Measurements from ENCODE around the gene ARHGAP27.
"Not testable (repeated sequence)": the region's sequence is repeated elsewhere in the genome, so short reads cannot be mapped to it uniquely, and the experiment has no call there.

ARHGAP27 gene

GRCh38 chr17:45361976-45362375, 70.7 kb downstream of the ARHGAP27 start:
- no peak for TF ChIP-seq JUND (IDR thresholded peaks at IDR 0.05; ENCODE audit: low read depth)
- in situ Hi-C loops (cut with HindIII; ENCODE audit: low pct_unique_long_range_greater_than_20kb, low sequenced_read_pairs): no loop called here
- DNase-seq (ENCODE audit: low read depth in 1 of 2, low spot score in 1 of 2): no peak

DNA sequence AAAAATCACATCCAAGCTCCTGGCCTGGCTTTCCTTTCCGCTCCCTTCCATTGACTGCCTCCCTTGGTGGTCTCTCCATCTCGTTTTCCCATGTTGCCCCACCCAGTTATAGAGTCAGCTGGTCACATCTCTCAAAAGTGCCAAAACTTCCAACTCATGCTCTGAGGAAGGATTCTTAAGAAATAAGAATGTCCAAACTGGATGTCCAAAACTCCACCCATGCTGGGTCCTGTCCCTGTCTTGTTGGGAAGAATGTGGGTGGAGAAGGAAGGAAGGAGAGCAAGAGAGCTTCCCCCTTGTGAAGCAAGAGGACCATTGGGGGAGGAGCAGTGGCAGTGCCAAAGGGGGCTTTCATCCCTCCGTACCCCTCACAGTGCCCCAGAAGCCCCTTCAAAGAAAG, 71.2 kb downstream of the ARHGAP27 start:
- in situ Hi-C loops (cut with HindIII; ENCODE audit: low pct_unique_long_range_greater_than_20kb, low sequenced_read_pairs): no loop called here
- TF ChIP-seq JUND (IDR thresholded peaks at IDR 0.05; ENCODE audit: low read depth): no peak
- DNase-seq (ENCODE audit: low read depth in 1 of 2, low spot score in 1 of 2): no peak

- in situ Hi-C loops (cut with HindIII; ENCODE audit: low pct_unique_long_range_greater_than_20kb, low sequenced_read_pairs): no loop called here
- DNase-seq (ENCODE audit: low read depth in 1 of 2, low spot score in 1 of 2): no peak
- no peak for TF ChIP-seq JUND (IDR thresholded peaks at IDR 0.05; ENCODE audit: low read depth)
These were observed 75.2 kb downstream of the ARHGAP27 start for GRCh38 chr17:45357364-45357997.

- in situ Hi-C loops (cut with HindIII; ENCODE audit: low pct_unique_long_range_greater_than_20kb, low sequenced_read_pairs): no loop called here
- no peak for TF ChIP-seq JUND (IDR thresholded peaks at IDR 0.05; ENCODE audit: low read depth)
- peak in 1 of 2 experiments; percentile 75 for DNase-seq (ENCODE audit: low read depth in 1 of 2, low spot score in 1 of 2)
These were observed 77.6 kb downstream of the ARHGAP27 start for GRCh38 chr17:45355087-45355486.

- in situ Hi-C loops (cut with HindIII; ENCODE audit: low pct_unique_long_range_greater_than_20kb, low sequenced_read_pairs): no loop called here
- DNase-seq (ENCODE audit: low read depth in 1 of 2, low spot score in 1 of 2): no peak
- TF ChIP-seq JUND (IDR thresholded peaks at IDR 0.05; ENCODE audit: low read depth): no peak
These were observed 79.6 kb downstream of the ARHGAP27 start for GRCh38 chr17:45353043-45353442.

- no peak for TF ChIP-seq JUND (IDR thresholded peaks at IDR 0.05; ENCODE audit: low read depth)
- in situ Hi-C loops (cut with HindIII; ENCODE audit: low pct_unique_long_range_greater_than_20kb, low sequenced_read_pairs): no loop called here
- DNase-seq (ENCODE audit: low read depth in 1 of 2, low spot score in 1 of 2): no peak
These were observed 80.8 kb downstream of the ARHGAP27 start for GRCh38 chr17:45351831-45352230.

GRCh38 chr17:45347444-45347843, 85.2 kb downstream of the ARHGAP27 start:
- DNase-seq (ENCODE audit: low read depth in 1 of 2, low spot score in 1 of 2): no peak
- no peak for TF ChIP-seq JUND (IDR thresholded peaks at IDR 0.05; ENCODE audit: low read depth)
- in situ Hi-C loops (cut with HindIII; ENCODE audit: low pct_unique_long_range_greater_than_20kb, low sequenced_read_pairs): no loop called here

DNA sequence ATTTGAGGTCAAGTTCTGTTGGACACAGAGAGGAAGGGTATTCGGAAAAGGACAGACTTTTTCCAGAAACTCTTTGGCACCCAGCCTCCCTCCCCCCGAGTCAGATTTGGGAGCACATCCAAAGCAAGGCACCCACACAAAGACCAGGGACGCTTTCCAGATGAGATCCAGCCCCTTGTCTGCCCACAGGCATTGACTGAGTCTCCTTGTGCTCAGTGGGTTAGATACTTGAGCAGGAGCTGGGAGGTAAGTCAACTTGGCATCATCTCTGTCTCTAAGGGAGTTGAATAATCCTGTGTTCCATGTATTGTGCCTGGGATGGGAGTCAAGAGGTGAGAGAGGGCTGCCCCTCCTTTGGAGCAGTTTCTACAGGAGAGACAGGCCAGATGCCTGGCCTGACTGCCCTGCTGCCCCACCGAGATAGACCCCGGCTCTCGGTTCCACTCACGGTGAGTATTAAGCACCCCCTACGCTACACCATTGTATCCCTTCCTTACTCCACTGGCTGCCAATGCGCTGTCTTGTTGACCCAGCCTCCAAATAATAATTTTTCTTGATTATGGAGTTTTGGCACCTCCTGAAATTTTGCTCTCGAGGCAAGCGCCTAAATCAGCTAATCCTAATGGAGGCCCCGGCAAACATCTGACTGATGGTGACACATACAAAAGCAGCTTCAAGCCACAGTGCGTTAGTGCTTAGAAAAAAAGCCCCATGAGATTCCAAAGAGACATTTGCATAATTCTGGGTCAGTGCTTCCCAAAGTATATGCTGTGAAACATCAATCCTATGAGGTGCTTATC, 86.3 kb downstream of the ARHGAP27 start:
- in situ Hi-C loops (cut with HindIII; ENCODE audit: low pct_unique_long_range_greater_than_20kb, low sequenced_read_pairs): no loop called here
- no peak for TF ChIP-seq JUND (IDR thresholded peaks at IDR 0.05; ENCODE audit: low read depth)
- no peak for DNase-seq (ENCODE audit: low read depth in 1 of 2, low spot score in 1 of 2)

- no peak for TF ChIP-seq JUND (IDR thresholded peaks at IDR 0.05; ENCODE audit: low read depth)
- DNase-seq (ENCODE audit: low read depth in 1 of 2, low spot score in 1 of 2): no peak
- in situ Hi-C loops (cut with HindIII; ENCODE audit: low pct_unique_long_range_greater_than_20kb, low sequenced_read_pairs): no loop called here
These were observed 87.0 kb downstream of the ARHGAP27 start for GRCh38 chr17:45345554-45346215.

DNA sequence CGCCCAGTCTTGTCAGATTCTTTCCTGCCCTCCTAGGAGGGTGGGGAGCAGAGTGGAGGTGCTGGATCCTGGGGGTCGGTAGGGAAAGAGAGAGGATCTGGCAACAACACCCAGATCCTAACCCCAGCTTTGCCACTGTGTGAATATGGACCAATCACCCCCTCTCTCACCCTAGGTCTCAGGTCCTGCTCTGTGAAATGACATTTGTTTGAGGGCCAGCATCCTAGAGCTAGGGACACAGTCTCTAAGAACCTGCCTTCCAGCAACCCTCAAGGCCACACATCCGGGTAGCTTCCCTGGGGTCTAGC, 87.5 kb downstream of the ARHGAP27 start:
- in situ Hi-C loops (cut with HindIII; ENCODE audit: low pct_unique_long_range_greater_than_20kb, low sequenced_read_pairs): no loop called here
- DNase-seq (ENCODE audit: low read depth in 1 of 2, low spot score in 1 of 2): no peak
- no peak for TF ChIP-seq JUND (IDR thresholded peaks at IDR 0.05; ENCODE audit: low read depth)

DNA sequence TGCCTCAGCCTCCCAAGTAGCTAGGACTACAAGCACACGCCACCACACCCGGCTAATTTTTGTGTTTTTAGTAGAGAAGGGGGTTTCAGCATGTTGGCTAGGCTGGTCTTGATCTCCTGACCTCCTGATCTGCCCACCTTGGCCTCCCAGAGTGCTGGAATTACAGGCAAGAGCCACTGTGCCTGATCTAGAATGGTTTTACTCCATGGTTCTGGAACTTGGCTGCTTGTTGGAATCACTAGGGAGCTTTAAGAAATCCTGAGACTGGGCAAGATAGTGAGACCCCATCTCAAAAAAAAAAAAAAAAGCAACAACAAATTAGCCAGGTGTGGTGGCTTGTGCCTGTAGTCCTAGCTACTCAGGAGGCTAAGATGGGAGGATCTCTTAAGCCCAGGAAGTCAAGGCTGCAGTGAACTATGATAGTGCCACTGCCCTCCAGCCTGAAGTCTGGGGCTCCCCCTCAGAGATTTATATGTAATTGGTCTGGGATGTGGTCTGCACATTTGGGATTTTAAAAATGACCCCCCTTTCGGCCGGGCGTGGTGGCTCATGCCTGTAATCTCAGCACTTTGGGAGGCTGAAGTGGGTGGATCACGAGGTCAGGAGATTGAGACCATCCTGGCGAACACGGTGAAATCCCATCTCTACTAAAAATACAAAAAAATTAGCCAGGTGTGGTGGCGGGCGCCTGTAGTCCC, 88.6 kb downstream of the ARHGAP27 start:
- DNase-seq (ENCODE audit: low read depth in 1 of 2, low spot score in 1 of 2); in situ Hi-C loops (cut with HindIII; ENCODE audit: low pct_unique_long_range_greater_than_20kb, low sequenced_read_pairs): not testable (repeated sequence)
